NCI-H82 (cell line): ENCODE results near the gene SQSTM1.

Experiments used
- DNase-seq: peaks from one replicate; lab custom pipeline; 2025; lab: John Stamatoyannopoulos, UW

SQSTM1 gene

GRCh38 chr5:179874136-179874535 is 53.4 kb downstream of the SQSTM1 start:
- DNase-seq, result no peak

GRCh38 chr5:179874536-179875292 is 54.0 kb downstream of the SQSTM1 start:
- no peak for DNase-seq

GRCh38 chr5:179875741-179876609 is 55.3 kb downstream of the SQSTM1 start:
- no peak for DNase-seq

- DNase-seq, result no peak
Measured at GRCh38 chr5:179876610-179876952, 55.9 kb downstream of the SQSTM1 start.

DNA sequence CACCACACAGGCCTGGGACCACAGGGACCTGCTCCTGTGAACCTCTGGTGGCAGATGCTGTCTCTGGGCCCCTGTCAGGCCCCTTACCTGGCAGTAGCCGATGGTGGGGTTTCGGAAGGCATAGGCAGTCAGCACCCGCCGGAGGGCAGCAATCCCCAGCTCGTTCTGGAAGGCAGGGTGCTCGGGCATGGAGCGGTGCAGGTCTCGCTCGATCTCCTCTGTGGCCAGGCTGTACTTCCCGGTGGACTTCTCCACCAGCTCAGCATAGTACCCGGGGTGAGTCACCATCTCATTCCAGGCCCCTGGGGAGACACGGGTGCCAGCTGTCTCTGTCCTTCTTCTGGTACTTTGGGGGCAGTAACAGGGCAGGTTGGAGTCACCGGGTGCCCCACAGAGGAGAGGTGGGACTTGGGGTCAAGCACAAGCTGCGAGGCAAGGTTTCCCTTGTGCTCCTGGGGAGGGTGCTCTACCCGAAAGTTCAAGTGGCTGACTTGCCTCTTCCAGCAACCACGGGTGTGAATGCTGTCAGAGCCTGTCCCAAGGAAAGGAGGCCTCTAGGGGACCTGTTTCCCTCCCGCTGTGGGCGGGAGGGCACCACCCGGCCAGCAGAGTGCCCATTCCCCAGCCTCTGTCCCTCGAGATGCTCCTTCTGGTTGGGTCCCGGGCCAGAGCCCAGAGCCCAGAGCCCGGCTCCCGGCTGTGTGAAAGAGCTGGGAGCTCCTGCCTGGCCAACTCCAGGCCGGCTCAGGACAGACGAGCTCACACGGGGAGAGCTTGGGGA is 57.7 kb downstream of the SQSTM1 start:
- DNase-seq, result no peak

DNA sequence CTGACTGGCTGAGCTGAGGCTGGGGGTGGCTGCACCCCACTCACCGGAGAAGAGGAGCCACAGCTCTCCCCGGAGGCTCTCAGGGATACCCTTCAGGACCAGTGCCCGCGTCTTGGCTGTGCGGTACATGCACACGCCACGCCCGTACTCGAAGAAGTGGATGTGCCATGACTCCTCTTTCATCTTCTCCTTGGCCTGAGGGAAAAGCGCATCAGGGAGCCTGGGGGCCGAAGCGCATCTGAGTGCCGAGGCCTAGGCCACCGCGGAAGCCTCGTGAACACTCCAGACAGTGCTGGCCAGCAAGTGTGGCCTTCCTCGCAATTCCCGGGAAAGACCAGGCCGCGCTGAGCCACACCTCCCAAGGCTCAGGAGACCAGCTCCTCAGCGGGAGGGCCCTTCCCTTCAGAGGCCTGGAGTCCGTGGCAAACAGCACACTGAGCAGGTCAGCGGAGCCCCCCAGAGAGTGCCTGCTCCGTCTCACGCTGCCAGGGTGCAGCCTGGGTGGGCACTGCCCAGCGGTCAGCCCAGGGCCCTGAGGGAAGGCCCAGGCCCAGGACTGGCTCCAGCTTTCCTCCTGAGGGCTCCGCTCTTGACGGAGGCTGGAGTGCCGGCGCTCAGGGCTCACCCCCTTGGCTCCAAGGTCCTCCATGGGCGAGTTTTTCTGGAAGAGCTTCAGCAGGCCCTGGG is 58.4 kb downstream of the SQSTM1 start:
- DNase-seq, result no peak

DNA sequence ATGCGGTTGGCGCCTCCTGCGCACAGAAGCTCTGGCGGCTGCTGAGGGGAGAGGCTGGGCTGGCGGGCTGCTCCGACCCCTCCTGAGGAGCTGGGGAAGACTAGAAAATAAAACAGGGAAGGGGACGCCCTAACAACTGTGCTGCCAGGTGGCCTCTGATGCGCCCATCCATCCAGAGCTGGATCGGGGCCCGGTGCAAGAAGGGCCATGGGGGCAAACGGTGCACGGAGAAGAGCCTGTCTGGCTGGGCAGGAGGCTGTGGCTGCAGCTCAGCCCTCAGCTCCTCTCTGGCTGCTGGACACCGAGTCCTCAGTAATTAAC is 58.9 kb downstream of the SQSTM1 start:
- no peak for DNase-seq

DNA sequence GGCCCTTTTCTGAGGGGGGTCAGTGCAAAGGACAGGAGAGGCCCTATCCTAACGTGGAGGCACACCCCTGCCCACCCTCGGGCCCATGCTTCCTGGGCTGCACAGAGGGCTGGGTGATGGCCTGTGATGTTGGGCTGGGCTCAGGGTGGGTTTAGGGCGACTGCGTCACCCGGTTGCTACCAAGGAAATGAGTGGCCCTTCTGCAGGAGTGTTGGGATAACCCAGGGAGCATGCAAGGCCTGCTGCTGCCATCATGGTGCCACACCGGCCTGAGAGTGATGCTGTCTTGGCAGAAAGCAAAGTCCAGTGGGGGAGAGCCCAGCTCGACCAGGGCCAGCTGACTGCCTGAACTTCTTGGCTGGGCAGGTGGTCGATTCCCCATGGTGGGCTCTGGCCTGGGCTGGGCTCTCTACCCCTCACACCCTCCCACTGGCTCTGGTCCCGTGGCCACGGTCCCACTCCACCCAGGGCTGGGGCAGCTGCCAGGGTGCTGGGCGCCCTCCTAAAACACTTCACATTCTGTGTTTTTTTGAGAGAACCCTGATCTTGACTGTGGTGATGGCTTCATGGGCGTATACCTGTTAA is 59.5 kb downstream of the SQSTM1 start:
- no peak for DNase-seq

GRCh38 chr5:179880848-179881590 is 60.3 kb downstream of the SQSTM1 start:
- no peak for DNase-seq

- no peak for DNase-seq
Measured at GRCh38 chr5:179882338-179882737, 61.6 kb downstream of the SQSTM1 start.

DNA sequence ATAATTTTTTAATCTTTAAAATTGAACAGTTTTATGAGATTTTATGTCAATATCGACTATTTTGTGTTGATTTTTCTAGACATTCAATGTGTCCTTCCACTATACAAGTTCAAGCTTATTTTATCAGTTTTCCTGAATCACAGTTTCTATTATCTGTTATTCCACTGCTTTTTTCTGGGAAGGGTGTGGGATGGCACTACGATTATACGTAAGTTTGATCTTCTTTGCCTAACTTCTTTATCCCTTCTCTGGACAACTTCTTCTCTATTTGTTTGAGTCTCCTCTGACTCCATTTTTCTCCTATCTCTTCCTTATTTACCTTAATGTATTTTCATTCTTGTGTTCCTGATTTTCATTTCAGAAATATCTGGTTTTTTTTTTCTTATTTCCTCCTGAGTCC is 62.5 kb downstream of the SQSTM1 start:
- no peak for DNase-seq

GRCh38 chr5:179885491-179886090 is 64.9 kb downstream of the SQSTM1 start:
- no peak for DNase-seq

- DNase-seq, result no peak
Measured at GRCh38 chr5:179886190-179886911, 65.6 kb downstream of the SQSTM1 start.

DNA sequence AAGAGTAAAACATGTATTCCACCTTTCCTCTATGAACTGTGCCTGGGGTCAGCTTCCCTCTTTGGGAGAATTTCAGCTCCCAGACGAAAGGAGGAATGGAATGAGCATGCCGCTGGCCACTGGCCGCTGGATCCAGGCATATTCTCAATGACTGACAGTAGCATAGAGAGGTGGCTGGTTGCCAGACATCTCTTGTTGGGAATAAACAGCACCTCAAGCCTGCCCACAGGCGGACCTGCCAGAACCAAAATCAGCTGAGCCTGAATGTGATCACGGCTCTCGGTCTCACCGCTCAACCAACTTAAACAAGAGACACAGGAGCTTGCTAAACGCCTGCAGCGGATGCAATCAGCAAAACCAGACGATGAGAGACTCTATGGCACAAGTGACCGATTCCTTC is 66.4 kb downstream of the SQSTM1 start:
- no peak for DNase-seq
